Right lobe of liver (tissue), 6 donors: Measurements from ENCODE around the gene TDRD3. TPM values are rescaled to one million over a fixed set of nuclear protein-coding genes. Genes with fewer than 3 reads are reported as not detected.

Experiments used
- ATAC-seq, 4 donors: fragments of 200-7000 bp; cut with Tn5 transposase; one replicate each; pipeline ENCODE4 v1.9.1; 2020; ENCODE audit warnings: mild to moderate bottlenecking in 4 of 4, moderate library complexity in 4 of 4
- DNase-seq, 3 donors: peaks; one replicate each; pipeline ENCODE4 v3.0.0-alpha.2; 2020
- H3K27ac ChIP-seq, 3 donors: fragments of 200-600 bp; one replicate each; pipeline ENCODE4 v1.8.0; 2022
- H3K27me3 ChIP-seq, 2 donors: fragments of 200-600 bp; one replicate each; pipeline ENCODE4 v1.8.0; 2022
- H3K36me3 ChIP-seq, 4 donors: fragments of 200-600 bp; sonication (generic) in 1 of 4; one replicate each; pipeline versions ENCODE4 v1.5.1 to v1.8.0; 2017 to 2022; ENCODE audit warnings: control low read depth in 1 of 4
- H3K4me1 ChIP-seq, 4 donors: fragments of 200-600 bp; sonication (generic) in 1 of 4; one replicate each; pipeline versions ENCODE4 v1.5.1 to v1.8.0; 2017 to 2022; ENCODE audit warnings: control low read depth in 1 of 4
- H3K4me3 ChIP-seq, 3 donors: fragments of 200-600 bp; one replicate each; pipeline ENCODE4 v1.8.0; 2022
- H3K9me3 ChIP-seq, 4 donors: fragments of 200-600 bp; sonication (generic) in 1 of 4; one replicate each; pipeline versions ENCODE4 v1.5.1 to v1.8.0; 2017 to 2022; ENCODE audit warnings: control low read depth in 1 of 4
- POLR2A ChIP-seq: fragments of 450-650 bp; IDR thresholded peaks from one replicate; pipeline ENCODE4 v1.6.1; 2017; ENCODE audit warnings: antibody characterized with exemption, mild to moderate bottlenecking
- WGBS: methylation state at CpG from one replicate; pipeline ENCODE4 v1.1.6; 2018; ENCODE audit warnings: low coverage, low lambda C conversion rate; ENCODE audit not compliant: insufficient coverage; ENCODE audit errors: missing lambda C conversion rate; 5-methylcytosine and 5-hydroxymethylcytosine counted together
- intact Hi-C, 2 donors: fragments of 100-400 bp; cut with DNase I; formaldehyde crosslinking; loops; one replicate each; pipeline versions ENCODE4 v1.11.2 to v1.14.1; 2022
- total RNA-seq, 6 experiments: library from RNA; depleted of rRNA in 2 of 6; stranded (reverse); fragments of >200 nt in 2 of 6; fragmentation: NEBNext Ultra II Directional in 3 of 6; extraction: Animal tissue kit (Norgen Biotek cat#: 25700) in 3 of 6; gene quantifications; one replicate each; pipeline versions ENCODE4 v1.1.0 to v1.2.4, GENCODE V29; 2016 to 2023
- TF ChIP-seq, protein P1 (sequence below), 4 donors: fragments of 200-600 bp in 3 of 4; fragments of 450-650 bp in 1 of 4; IDR thresholded peaks; one replicate each; pipeline versions ENCODE4 v1.5.1 to v1.8.0; 2016 to 2022; ENCODE audit warnings: antibody characterized with exemption in 4 of 4, mild to moderate bottlenecking in 2 of 4
- donor health status: DM: no; HTN: yes; CAD: no.
- donor health status: DM: no; HTN: no; CAD: no.
- donor health status: DM: no; HTN: no; CAD: no.
- donor health status: DM: no; HTN: yes; CAD: no.
- donor health status: DM: no; HTN: yes; CAD: no.

The TDRD3 gene
- total RNA-seq, 6 experiments from 2014 or later = 9.6 to 12.8 (median 11.4) TPM

DNA sequence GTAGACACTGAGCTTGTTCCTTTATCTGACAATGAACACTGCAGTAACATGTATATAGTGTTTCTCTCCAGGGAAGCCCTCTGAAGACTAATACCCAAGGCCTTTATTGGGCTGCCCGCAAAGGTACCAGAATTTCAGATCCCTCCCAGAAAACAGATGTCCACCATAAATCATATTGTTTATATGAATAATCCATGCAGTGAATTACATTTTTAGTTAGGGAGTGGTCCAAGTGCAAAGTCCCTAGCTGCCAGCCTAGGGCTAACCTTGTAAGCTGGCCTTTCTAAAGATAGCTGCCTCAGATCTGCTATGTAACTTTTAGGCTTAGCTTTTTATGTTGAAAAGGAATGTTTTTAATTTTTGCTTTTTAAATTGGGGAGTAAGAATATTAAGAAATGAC lies 44.7 kb downstream of the TDRD3 start:
- Histone ChIP-seq H3K4me3 (no peak overlapping the region), H3K27ac (no peak overlapping the region), H3K9me3 (no peaks in the 10 kb centered on the region), H3K27me3 (no peaks in the 10 kb centered on the region), H3K4me1 (peaks cover 0 to 8% (median 0%) of the 10 kb centered on the region in 4 donors), H3K36me3 (no peaks in the 10 kb centered on the region)
- no peak for TF ChIP-seq POLR2A
- TF ChIP-seq, protein P1, sequence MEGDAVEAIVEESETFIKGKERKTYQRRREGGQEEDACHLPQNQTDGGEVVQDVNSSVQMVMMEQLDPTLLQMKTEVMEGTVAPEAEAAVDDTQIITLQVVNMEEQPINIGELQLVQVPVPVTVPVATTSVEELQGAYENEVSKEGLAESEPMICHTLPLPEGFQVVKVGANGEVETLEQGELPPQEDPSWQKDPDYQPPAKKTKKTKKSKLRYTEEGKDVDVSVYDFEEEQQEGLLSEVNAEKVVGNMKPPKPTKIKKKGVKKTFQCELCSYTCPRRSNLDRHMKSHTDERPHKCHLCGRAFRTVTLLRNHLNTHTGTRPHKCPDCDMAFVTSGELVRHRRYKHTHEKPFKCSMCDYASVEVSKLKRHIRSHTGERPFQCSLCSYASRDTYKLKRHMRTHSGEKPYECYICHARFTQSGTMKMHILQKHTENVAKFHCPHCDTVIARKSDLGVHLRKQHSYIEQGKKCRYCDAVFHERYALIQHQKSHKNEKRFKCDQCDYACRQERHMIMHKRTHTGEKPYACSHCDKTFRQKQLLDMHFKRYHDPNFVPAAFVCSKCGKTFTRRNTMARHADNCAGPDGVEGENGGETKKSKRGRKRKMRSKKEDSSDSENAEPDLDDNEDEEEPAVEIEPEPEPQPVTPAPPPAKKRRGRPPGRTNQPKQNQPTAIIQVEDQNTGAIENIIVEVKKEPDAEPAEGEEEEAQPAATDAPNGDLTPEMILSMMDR (IDR thresholded peaks at IDR 0.05) = no peak
- WGBS = 91% methylated on average over 1 of the region's 1 CpG
- ATAC-seq = no peak
- DNase-seq = no peak
- intact Hi-C loops = no loop called here

DNA sequence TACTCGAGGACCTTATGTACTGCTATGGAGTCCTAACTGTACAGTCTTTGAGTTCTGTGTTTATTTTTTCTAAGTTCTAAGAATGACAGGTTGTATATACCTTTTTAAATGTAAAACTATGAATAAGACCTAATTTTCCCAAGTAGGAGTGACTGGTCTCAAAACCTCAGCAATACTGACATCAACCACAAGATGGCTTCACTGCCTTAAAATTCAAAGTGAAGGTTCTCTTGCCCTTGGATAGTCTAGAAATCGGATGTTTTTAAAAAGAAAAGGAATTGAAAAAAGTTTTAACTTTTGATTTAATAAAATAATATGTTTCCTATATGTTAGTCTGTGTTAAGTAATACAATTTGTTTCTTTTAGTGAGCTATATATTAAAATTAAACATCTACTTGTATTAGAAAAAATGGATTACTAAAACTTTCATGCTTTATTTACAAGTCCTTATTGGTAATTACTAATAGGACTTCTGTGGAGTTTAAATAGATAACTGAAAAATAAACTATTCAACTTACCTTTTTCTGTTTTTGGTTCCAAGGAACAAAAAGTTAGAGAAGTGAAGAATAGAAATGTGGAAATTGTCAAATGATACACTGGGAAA lies 52.0 kb downstream of the TDRD3 start:
- DNase-seq (no peak), ATAC-seq (peak; percentile 78 to 85 (median 82))
- H3K36me3 ChIP-seq = no peaks in the 10 kb centered on the region
- no peaks in the 10 kb centered on the region for H3K27me3 ChIP-seq
- H3K4me3 ChIP-seq = no peak overlapping the region
- WGBS = 8% methylated on average over 2 of the region's 2 CpGs
- intact Hi-C loops = no loop called here
- H3K9me3 ChIP-seq = no peaks in the 10 kb centered on the region
- H3K27ac ChIP-seq = no peak overlapping the region
- TF ChIP-seq POLR2A = no peak
- TF ChIP-seq, protein P1 (IDR thresholded peaks at IDR 0.05) = peak; percentile 61 to 77 (median 70)
- H3K4me1 ChIP-seq = peaks cover 0 to 8% (median 0%) of the 10 kb centered on the region in 4 donors

DNA sequence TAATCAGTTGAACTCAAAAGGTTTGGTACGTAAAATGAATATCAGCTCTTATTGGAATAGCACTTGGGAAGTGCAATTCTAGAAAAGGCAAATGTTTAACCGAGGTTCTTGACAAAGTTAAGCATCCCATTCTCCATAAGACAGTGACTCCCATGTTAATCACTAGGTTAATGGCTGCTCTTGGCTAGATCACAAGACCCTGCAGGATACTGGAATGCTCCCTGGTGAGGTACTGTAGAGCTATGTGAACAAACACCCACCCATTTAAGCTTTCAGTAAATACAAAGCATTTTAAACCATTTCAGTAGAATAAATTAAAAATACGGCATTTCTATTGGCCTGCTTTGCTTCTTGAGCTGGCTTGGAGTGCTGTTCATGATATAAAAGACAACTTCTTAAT lies 56.5 kb downstream of the TDRD3 start:
- TF ChIP-seq, protein P1 (IDR thresholded peaks at IDR 0.05) = no peak
- TF ChIP-seq POLR2A = no peak
- no peak for ATAC-seq
- Histone ChIP-seq H3K36me3 (no peaks in the 10 kb centered on the region), H3K27ac (no peak overlapping the region), H3K4me3 (no peak overlapping the region), H3K4me1 (no peaks in the 10 kb centered on the region), H3K27me3 (no peaks in the 10 kb centered on the region), H3K9me3 (no peaks in the 10 kb centered on the region)
- 93% methylated on average over 3 of the region's 3 CpGs for WGBS
- intact Hi-C loops = no loop called here
- DNase-seq = no peak

DNA sequence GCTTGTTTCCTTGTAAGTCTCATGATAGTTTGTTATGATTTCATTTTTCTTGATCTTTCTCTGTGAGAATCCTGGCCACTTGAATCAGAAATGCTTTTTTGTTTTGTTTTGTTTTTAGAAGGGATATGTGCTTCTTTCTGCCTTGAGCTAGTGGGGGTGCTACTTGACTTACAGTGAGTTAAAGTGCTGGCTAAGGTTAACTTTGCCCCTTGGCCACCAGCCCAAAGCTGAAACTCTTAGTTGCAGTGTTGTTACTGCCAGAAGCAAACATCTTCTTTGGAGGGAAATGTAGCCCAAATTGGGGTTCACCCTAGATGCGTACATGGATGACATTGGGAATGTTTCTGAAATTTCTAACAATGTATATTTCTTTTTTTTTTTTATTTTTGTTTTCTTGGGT lies 57.4 kb downstream of the TDRD3 start:
- 90% methylated on average over 1 of the region's 1 CpG for WGBS
- Histone ChIP-seq H3K36me3 (no peaks in the 10 kb centered on the region), H3K4me3 (no peak overlapping the region), H3K4me1 (no peaks in the 10 kb centered on the region), H3K27me3 (no peaks in the 10 kb centered on the region), H3K27ac (no peak overlapping the region), H3K9me3 (no peaks in the 10 kb centered on the region)
- TF ChIP-seq POLR2A = no peak
- TF ChIP-seq, protein P1 (IDR thresholded peaks at IDR 0.05) = no peak
- no peak for DNase-seq
- ATAC-seq = peak; percentile 49 to 62 (median 58)
- intact Hi-C loops = no loop called here
